C4-2B (cell line): ENCODE results near the gene OCEL1.

ENCODE experiments used
- ZFX ChIP-seq: fragments of 450-650 bp; IDR thresholded peaks from 2 replicates; pipeline ENCODE4 v1.6.1; 2017
- TF ChIP-seq, protein P1 (sequence below): fragments of 450-650 bp; conservative IDR thresholded peaks from 2 replicates; pipeline ENCODE4 v1.5.1; 2017; ENCODE audit warnings: mild to moderate bottlenecking

DNA sequence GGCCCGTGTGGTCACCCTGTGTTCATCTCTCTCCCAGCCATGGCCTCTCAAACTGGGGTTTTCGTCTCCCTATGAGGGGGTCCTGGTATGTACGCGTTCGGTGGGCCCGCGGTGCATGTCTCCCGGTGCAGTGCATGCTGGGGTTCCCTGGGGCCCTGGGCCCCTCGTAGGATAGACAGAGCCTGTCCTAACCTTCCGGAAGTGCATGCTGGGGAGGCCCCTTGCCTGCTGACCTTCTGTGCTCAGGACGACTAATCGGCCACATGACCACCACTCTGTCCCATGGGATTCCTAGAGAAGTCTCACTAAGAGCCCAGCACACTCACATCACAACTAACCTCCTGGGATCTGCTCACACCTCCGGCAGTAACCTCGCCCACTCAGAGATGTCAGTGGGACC is 15.7 kb upstream of the OCEL1 start:
- TF ChIP-seq, protein P1, sequence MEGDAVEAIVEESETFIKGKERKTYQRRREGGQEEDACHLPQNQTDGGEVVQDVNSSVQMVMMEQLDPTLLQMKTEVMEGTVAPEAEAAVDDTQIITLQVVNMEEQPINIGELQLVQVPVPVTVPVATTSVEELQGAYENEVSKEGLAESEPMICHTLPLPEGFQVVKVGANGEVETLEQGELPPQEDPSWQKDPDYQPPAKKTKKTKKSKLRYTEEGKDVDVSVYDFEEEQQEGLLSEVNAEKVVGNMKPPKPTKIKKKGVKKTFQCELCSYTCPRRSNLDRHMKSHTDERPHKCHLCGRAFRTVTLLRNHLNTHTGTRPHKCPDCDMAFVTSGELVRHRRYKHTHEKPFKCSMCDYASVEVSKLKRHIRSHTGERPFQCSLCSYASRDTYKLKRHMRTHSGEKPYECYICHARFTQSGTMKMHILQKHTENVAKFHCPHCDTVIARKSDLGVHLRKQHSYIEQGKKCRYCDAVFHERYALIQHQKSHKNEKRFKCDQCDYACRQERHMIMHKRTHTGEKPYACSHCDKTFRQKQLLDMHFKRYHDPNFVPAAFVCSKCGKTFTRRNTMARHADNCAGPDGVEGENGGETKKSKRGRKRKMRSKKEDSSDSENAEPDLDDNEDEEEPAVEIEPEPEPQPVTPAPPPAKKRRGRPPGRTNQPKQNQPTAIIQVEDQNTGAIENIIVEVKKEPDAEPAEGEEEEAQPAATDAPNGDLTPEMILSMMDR = no peak
- no peak for TF ChIP-seq ZFX
